ENCODE results near the gene RERE.

DNA sequence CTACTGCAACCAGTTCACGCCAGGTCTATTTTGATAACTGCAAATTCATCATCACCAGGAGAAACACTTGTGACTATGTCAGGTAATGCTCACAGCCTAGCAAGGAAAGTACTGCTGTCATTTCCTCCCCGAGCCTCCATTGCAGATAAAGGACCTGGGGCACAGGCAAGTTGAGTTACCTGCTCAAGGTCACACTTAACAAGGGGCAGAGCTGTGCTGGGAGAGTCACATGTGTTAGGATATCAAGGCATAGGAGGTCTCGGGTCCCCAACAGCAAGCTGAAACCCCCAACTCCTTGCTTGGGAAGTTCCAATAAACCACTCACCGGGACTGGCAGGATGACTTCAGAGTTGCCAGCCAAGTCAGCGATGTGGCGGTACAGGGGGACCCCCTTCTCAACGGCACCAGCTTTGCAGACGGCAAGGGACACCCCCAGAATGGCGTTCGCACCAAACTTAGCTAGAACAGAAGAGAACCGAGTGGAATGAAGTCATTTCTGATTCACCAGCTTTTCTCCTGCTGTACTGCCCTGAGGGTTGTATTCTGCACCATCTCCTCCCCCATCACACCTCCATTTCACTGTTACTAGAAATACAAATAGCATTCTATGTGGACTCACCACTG is 49.5 kb upstream of the RERE start:
- TF ChIP-seq, protein P1, sequence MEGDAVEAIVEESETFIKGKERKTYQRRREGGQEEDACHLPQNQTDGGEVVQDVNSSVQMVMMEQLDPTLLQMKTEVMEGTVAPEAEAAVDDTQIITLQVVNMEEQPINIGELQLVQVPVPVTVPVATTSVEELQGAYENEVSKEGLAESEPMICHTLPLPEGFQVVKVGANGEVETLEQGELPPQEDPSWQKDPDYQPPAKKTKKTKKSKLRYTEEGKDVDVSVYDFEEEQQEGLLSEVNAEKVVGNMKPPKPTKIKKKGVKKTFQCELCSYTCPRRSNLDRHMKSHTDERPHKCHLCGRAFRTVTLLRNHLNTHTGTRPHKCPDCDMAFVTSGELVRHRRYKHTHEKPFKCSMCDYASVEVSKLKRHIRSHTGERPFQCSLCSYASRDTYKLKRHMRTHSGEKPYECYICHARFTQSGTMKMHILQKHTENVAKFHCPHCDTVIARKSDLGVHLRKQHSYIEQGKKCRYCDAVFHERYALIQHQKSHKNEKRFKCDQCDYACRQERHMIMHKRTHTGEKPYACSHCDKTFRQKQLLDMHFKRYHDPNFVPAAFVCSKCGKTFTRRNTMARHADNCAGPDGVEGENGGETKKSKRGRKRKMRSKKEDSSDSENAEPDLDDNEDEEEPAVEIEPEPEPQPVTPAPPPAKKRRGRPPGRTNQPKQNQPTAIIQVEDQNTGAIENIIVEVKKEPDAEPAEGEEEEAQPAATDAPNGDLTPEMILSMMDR (IDR thresholded peaks at IDR 0.05) = no peak
- TF ChIP-seq POLR2AphosphoS5 (IDR thresholded peaks at IDR 0.05; ENCODE audit: low read depth, low read length) (peak; percentile 47), TCF7L2 (IDR thresholded peaks at IDR 0.05; ENCODE audit: low read depth, low read length) (no peak), SIN3A (IDR thresholded peaks at IDR 0.05; ENCODE audit: borderline replicate concordance, insufficient read depth, low read depth, low read length) (no peak)
- TF ChIP-seq, protein P2, sequence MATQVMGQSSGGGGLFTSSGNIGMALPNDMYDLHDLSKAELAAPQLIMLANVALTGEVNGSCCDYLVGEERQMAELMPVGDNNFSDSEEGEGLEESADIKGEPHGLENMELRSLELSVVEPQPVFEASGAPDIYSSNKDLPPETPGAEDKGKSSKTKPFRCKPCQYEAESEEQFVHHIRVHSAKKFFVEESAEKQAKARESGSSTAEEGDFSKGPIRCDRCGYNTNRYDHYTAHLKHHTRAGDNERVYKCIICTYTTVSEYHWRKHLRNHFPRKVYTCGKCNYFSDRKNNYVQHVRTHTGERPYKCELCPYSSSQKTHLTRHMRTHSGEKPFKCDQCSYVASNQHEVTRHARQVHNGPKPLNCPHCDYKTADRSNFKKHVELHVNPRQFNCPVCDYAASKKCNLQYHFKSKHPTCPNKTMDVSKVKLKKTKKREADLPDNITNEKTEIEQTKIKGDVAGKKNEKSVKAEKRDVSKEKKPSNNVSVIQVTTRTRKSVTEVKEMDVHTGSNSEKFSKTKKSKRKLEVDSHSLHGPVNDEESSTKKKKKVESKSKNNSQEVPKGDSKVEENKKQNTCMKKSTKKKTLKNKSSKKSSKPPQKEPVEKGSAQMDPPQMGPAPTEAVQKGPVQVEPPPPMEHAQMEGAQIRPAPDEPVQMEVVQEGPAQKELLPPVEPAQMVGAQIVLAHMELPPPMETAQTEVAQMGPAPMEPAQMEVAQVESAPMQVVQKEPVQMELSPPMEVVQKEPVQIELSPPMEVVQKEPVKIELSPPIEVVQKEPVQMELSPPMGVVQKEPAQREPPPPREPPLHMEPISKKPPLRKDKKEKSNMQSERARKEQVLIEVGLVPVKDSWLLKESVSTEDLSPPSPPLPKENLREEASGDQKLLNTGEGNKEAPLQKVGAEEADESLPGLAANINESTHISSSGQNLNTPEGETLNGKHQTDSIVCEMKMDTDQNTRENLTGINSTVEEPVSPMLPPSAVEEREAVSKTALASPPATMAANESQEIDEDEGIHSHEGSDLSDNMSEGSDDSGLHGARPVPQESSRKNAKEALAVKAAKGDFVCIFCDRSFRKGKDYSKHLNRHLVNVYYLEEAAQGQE (IDR thresholded peaks at IDR 0.05; ENCODE audit: insufficient read depth in 1 of 2, low read depth in 2 of 2, low read length in 1 of 2) = no peak

Measured in Panc1 (cell line).